ENCODE results near the gene TMOD4. TPM values are rescaled to one million over a fixed set of nuclear protein-coding genes. Genes with fewer than 3 reads are reported as not detected.

The TMOD4 gene
- total and polyA plus RNA-seq, 2 of the 13 experiments (the other 11 are each of a cell fraction or from before 2014, with no cell fraction given), result 0.66 TPM; not detected in 1

DNA sequence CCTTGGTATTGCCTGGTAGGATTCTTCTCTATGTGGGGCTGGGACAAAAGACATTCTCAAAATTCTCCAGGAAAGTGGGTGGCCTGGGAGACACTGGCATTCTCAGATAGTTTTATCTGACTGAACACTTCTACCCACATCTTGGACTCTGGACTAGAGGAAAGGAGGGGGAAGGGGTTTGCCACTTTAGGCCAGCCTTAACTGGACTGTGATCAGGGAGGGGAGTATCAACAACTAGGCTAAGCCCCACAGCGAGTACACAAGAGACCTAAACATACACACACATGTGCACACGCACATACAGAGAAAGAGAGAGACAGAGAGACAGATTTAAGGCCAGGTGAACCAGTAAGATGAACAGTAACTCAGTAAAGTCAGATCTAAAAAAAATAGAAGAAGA is 28.1 kb downstream of the TMOD4 start:
- ATAC-seq (peak; percentile 19), FAIRE-seq (peak; percentile 87), DNase-seq (ENCODE audit: low spot score) (peak; percentile 64)
- ChIA-PET CTCF (ENCODE audit: low intra/inter-chr PET ratio, low total read pairs) (no interaction called here), POLR2A (interaction anchor here (0.5 kb wide), 1 partner anchor 109 kb away, joined by 3 read pairs; no protein-coding TSS in a partner anchor)
- no peaks in the 10 kb centered on the region for H3K79me2 ChIP-seq (ENCODE audit: insufficient read depth, low read length)
- H3K4me1 ChIP-seq (ENCODE audit: insufficient read depth, low read length), result peaks cover 33% of the 10 kb centered on the region
- H3K4me3 ChIP-seq (replicated peaks in 1 of 3; ENCODE audit: insufficient read depth in 1 of 3, low read depth in 2 of 3, low read length in 3 of 3), result peak overlapping the region; percentile 68 to 77 (median 73)
- in situ Hi-C loops (cut with HindIII; ENCODE audit: extremely low pct_ligation_motif_present, low pct_unique_long_range_greater_than_20kb) (no loop called here), intact Hi-C loops (cut with micrococcal nuclease; ENCODE audit: unreplicated experiment) (loop anchor here (5.0 kb wide), 1 partner anchor 135 kb away; no protein-coding TSS in a partner anchor)
- peak overlapping the region; percentile 56; the same call in 1 of the 2 replicates for H3K9ac ChIP-seq (ENCODE audit: insufficient read depth, low read depth, low read length)
- WGBS (ENCODE audit: low lambda C conversion rate), result 5% methylated on average over 2 of the region's 2 CpGs
- no peaks in the 10 kb centered on the region for H3K27me3 ChIP-seq (ENCODE audit: control insufficient read depth in 1 of 2, insufficient read depth in 2 of 2, low read length in 2 of 2)
- no TSS peak for BruUV-seq (replicated peaks)
- peak overlapping the region; percentile 95 for H3K4me2 ChIP-seq (ENCODE audit: low read depth, low read length)
- no peaks in the 10 kb centered on the region for H3K36me3 ChIP-seq (replicated peaks in 1 of 2; ENCODE audit: control insufficient read depth in 1 of 2, insufficient read depth in 2 of 2, low read length in 2 of 2)
- peak overlapping the region; percentile 46 for H2AFZ ChIP-seq (ENCODE audit: low read length)
- peak overlapping the region; percentile 55 for H3K27ac ChIP-seq (ENCODE audit: extremely low read length, insufficient read depth, low read length)
- H3K9me3 ChIP-seq (ENCODE audit: low read length), result no peaks in the 10 kb centered on the region
- no peaks in the 10 kb centered on the region for H4K20me1 ChIP-seq (ENCODE audit: insufficient read depth, low read length)
- TF ChIP-seq ZBTB1 (CRISPR knock-in tag; IDR thresholded peaks at IDR 0.05; ENCODE audit: borderline replicate concordance), result no peak
- TF ChIP-seq, protein P1, sequence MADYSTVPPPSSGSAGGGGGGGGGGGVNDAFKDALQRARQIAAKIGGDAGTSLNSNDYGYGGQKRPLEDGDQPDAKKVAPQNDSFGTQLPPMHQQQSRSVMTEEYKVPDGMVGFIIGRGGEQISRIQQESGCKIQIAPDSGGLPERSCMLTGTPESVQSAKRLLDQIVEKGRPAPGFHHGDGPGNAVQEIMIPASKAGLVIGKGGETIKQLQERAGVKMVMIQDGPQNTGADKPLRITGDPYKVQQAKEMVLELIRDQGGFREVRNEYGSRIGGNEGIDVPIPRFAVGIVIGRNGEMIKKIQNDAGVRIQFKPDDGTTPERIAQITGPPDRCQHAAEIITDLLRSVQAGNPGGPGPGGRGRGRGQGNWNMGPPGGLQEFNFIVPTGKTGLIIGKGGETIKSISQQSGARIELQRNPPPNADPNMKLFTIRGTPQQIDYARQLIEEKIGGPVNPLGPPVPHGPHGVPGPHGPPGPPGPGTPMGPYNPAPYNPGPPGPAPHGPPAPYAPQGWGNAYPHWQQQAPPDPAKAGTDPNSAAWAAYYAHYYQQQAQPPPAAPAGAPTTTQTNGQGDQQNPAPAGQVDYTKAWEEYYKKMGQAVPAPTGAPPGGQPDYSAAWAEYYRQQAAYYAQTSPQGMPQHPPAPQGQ (CRISPR knock-in tag; IDR thresholded peaks at IDR 0.05; ENCODE audit: borderline replicate concordance), result no peak
- no peak for TF ChIP-seq ZFP91 (CRISPR knock-in tag; IDR thresholded peaks at IDR 0.05; ENCODE audit: borderline replicate concordance)
- TF ChIP-seq RBM39 (IDR thresholded peaks at IDR 0.05; ENCODE audit: low read depth, low read length, poor library complexity, severe bottlenecking), result no peak
- TF ChIP-seq, protein P2, sequence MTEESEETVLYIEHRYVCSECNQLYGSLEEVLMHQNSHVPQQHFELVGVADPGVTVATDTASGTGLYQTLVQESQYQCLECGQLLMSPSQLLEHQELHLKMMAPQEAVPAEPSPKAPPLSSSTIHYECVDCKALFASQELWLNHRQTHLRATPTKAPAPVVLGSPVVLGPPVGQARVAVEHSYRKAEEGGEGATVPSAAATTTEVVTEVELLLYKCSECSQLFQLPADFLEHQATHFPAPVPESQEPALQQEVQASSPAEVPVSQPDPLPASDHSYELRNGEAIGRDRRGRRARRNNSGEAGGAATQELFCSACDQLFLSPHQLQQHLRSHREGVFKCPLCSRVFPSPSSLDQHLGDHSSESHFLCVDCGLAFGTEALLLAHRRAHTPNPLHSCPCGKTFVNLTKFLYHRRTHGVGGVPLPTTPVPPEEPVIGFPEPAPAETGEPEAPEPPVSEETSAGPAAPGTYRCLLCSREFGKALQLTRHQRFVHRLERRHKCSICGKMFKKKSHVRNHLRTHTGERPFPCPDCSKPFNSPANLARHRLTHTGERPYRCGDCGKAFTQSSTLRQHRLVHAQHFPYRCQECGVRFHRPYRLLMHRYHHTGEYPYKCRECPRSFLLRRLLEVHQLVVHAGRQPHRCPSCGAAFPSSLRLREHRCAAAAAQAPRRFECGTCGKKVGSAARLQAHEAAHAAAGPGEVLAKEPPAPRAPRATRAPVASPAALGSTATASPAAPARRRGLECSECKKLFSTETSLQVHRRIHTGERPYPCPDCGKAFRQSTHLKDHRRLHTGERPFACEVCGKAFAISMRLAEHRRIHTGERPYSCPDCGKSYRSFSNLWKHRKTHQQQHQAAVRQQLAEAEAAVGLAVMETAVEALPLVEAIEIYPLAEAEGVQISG (CRISPR knock-in tag; IDR thresholded peaks at IDR 0.05), result no peak
- 0 out of 2 replicates have a peak, but pooled peaks have one; percentile 17 for TF ChIP-seq ARID5B (CRISPR knock-in tag; IDR thresholded peaks at IDR 0.05)
- no peak for TF ChIP-seq ZNF788 (CRISPR knock-in tag; IDR thresholded peaks at IDR 0.05; ENCODE audit: borderline replicate concordance)
- no peak for TF ChIP-seq NFYB (CRISPR knock-in tag; IDR thresholded peaks at IDR 0.05)
- no peak for TF ChIP-seq ZNF501 (CRISPR knock-in tag; IDR thresholded peaks at IDR 0.05)
- no peak for TF ChIP-seq PHB2 (IDR thresholded peaks at IDR 0.05; ENCODE audit: partially characterized antibody)
- TF ChIP-seq HNRNPH1 (optimal IDR thresholded peaks at IDR 0.05; ENCODE audit: low read depth, low read length), result no peak
- TF ChIP-seq SP140L (CRISPR knock-in tag; IDR thresholded peaks at IDR 0.05; ENCODE audit: borderline replicate concordance), result no peak
- TF ChIP-seq IKZF4 (CRISPR knock-in tag; IDR thresholded peaks at IDR 0.05; ENCODE audit: borderline replicate concordance, low read depth, not compliant biosample characterization), result no peak

Measured in HepG2 (cell line).